Ishikawa (cell line): ENCODE results near the gene HBQ1.
A peak's percentile ranks its signal among the peaks of the same experiment; 100 is the strongest.

Experiments used
- CEBPB ChIP-seq: IDR thresholded peaks from 2 replicates; pipeline ENCODE4 v1.6.1; 2012
- CREB1 ChIP-seq: IDR thresholded peaks from 2 replicates; pipeline ENCODE4 v1.6.1; 2012; ENCODE audit warnings: low read depth
- EGR1 ChIP-seq: IDR thresholded peaks from 2 replicates; pipeline ENCODE4 v1.6.1; 2012
- EP300 ChIP-seq: IDR thresholded peaks from 2 replicates; pipeline ENCODE4 v1.6.1; 2012; ENCODE audit warnings: borderline replicate concordance
- FOXM1 ChIP-seq: IDR thresholded peaks from 2 replicates; pipeline ENCODE4 v1.6.1; 2012; ENCODE audit warnings: low read depth, borderline replicate concordance
- NFIC ChIP-seq: IDR thresholded peaks from 2 replicates; pipeline ENCODE4 v1.6.1; 2012
- RAD21 ChIP-seq: IDR thresholded peaks from 2 replicates; pipeline ENCODE4 v1.6.1; 2012; ENCODE audit warnings: low read depth
- TAF1 ChIP-seq: IDR thresholded peaks from 2 replicates; pipeline ENCODE4 v1.6.1; 2012; ENCODE audit warnings: low read depth, mild to moderate bottlenecking
- TCF12 ChIP-seq: IDR thresholded peaks from 2 replicates; pipeline ENCODE4 v1.6.1; 2012; ENCODE audit warnings: low read depth
- TEAD4 ChIP-seq: IDR thresholded peaks from 2 replicates; pipeline ENCODE4 v1.6.1; 2012
- USF1 ChIP-seq: IDR thresholded peaks from 2 replicates; pipeline ENCODE4 v1.6.1; 2012
- YY1 ChIP-seq: IDR thresholded peaks from 2 replicates; pipeline ENCODE4 v1.6.1; 2012; ENCODE audit warnings: low read depth
- ZBTB7A ChIP-seq: IDR thresholded peaks from 2 replicates; pipeline ENCODE4 v1.6.1; 2012; ENCODE audit warnings: low read depth
- TF ChIP-seq, protein P1 (sequence below): IDR thresholded peaks from 2 replicates; pipeline ENCODE4 v1.6.1; 2012; ENCODE audit warnings: low read depth, mild to moderate bottlenecking
- TF ChIP-seq, protein P2 (sequence below): IDR thresholded peaks from 2 replicates; pipeline ENCODE4 v1.6.1; 2012

The HBQ1 gene

GRCh38 chr16:183005-183404 lies 2.7 kb downstream of the HBQ1 start:
- no peak for TF ChIP-seq RAD21
- TF ChIP-seq EP300: no peak
- TF ChIP-seq TCF12: no peak
- TF ChIP-seq YY1: no peak
- no peak for TF ChIP-seq USF1
- no peak for TF ChIP-seq NFIC
- TF ChIP-seq EGR1: no peak

GRCh38 chr16:185213-185612 lies 5.0 kb downstream of the HBQ1 start:
- TF ChIP-seq CEBPB (no peak), TAF1 (no peak), NFIC (no peak), ZBTB7A (no peak), TCF12 (no peak), EP300 (no peak), EGR1 (no peak), FOXM1 (no peak), CREB1 (no peak)
- TF ChIP-seq, protein P1, sequence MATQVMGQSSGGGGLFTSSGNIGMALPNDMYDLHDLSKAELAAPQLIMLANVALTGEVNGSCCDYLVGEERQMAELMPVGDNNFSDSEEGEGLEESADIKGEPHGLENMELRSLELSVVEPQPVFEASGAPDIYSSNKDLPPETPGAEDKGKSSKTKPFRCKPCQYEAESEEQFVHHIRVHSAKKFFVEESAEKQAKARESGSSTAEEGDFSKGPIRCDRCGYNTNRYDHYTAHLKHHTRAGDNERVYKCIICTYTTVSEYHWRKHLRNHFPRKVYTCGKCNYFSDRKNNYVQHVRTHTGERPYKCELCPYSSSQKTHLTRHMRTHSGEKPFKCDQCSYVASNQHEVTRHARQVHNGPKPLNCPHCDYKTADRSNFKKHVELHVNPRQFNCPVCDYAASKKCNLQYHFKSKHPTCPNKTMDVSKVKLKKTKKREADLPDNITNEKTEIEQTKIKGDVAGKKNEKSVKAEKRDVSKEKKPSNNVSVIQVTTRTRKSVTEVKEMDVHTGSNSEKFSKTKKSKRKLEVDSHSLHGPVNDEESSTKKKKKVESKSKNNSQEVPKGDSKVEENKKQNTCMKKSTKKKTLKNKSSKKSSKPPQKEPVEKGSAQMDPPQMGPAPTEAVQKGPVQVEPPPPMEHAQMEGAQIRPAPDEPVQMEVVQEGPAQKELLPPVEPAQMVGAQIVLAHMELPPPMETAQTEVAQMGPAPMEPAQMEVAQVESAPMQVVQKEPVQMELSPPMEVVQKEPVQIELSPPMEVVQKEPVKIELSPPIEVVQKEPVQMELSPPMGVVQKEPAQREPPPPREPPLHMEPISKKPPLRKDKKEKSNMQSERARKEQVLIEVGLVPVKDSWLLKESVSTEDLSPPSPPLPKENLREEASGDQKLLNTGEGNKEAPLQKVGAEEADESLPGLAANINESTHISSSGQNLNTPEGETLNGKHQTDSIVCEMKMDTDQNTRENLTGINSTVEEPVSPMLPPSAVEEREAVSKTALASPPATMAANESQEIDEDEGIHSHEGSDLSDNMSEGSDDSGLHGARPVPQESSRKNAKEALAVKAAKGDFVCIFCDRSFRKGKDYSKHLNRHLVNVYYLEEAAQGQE: no peak

DNA sequence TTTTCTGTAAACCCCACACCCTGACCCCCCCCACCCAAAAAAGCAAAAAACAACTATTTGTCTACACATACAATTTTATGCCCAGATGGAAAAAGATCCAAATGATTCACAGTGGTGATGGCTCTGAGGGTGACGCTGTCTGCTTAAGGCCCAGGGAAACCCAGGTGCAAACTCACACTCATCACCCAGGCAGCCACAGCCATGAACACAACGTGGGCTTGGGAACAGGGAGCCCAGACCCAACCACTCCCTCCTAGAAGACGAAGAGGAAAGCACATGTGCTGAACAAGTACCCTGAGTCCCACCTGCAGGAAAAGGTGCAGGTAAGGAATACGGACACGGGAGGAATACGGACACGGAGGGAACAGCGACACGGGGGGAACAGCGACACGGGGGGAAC lies 5.4 kb downstream of the HBQ1 start:
- TF ChIP-seq, protein P2, sequence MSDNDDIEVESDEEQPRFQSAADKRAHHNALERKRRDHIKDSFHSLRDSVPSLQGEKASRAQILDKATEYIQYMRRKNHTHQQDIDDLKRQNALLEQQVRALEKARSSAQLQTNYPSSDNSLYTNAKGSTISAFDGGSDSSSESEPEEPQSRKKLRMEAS: no peak
- TF ChIP-seq TCF12 (no peak), NFIC (no peak), EGR1 (no peak), EP300 (no peak), RAD21 (no peak), YY1 (no peak), TAF1 (no peak)
- TF ChIP-seq, protein P1: no peak

- TF ChIP-seq ZBTB7A (no peak), NFIC (no peak), YY1 (no peak), USF1 (no peak)
- TF ChIP-seq, protein P1: no peak
Observed at GRCh38 chr16:187330-187729, 7.1 kb downstream of the HBQ1 start.

DNA sequence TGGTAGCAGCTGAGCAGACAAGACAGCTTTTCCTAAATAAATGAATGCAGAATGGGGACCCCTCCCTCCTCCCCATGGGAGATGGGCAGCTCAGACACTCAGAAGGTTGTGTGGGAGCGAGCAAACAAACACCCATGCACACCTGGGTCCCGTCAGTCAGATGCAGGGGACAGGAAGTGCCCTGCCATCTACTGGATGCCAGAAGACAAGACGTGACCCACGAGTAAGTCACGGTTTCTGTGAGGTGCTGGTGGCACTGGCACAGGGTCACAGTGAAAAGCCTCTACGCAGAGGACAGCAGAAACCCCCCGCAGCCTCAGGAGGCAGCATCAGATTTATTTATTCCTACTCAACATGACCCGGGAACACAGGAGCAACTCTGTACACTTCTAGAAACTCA lies 8.4 kb downstream of the HBQ1 start:
- no peak for TF ChIP-seq CEBPB
- TF ChIP-seq NFIC: no peak
- no peak for TF ChIP-seq TCF12
- no peak for TF ChIP-seq TAF1
- no peak for TF ChIP-seq CREB1
- TF ChIP-seq RAD21: peak; percentile 7; the same call in 1 of the 2 replicates

GRCh38 chr16:189604-190186 lies 9.4 kb downstream of the HBQ1 start:
- TF ChIP-seq TCF12 (no peak), FOXM1 (no peak), TEAD4 (no peak), ZBTB7A (no peak), EP300 (no peak), RAD21 (no peak), USF1 (no peak), EGR1 (no peak), CREB1 (no peak), CEBPB (no peak), TAF1 (no peak)
- TF ChIP-seq, protein P1: no peak
